ENCODE data around the gene HSPB6.

Gene HSPB6

DNA sequence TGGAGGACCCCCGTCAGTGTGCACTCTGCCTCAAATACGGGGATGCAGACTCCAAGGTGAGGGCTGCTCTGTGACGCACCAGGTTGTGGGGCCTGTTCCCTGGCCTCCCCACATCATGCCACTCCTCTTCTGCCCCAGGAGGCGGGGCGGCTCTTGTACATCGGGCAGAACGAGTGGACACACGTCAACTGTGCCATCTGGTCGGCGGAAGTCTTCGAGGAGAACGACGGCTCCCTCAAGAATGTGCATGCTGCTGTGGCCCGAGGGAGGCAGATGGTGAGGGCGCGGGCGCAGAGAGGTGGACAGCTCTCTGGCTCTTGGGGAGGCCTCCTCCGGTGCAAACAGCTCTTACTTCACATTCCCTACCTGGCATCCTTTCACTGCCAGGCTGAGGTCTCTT lies 27.8 kb downstream of the HSPB6 start:
- H3K9ac ChIP-seq (ENCODE audit: low read length) = no peak overlapping the region

DNA sequence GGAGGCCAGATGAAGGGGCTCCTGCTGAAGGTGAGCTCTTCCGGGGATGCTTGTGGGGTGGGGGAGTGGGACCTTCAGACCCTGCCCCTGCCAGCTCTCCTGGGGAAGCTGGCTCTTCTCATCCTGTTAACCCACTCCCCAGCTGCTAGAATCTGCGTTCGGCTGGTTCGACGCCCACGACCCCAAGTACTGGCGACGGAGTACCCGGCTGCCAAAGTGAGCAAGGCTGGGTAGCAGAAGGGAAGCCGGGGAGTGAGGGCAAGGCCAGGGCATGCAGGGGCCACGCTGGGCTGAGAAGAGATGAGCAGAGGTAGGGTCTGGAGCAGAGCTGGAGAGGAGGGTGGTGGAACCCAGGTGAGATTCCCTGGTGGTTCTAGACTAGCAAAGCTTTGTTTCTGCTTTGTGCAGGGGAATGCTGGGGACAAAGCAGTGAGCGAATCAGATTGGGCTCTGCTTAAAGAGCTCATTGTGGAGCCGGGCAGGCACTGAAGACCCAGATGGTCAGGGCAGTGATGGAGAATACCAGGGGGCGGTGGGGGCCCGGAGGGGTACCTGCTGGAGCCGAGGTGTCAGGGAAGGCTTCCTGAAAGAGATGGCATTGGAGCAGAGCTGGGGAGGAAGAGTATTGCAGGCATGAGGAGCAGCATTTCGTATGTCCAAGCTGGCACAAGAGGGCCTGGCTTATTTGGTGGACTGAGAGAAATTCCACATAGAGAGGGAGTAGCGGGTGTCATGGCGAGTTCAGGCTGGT lies 28.7 kb downstream of the HSPB6 start:
- Histone ChIP-seq H3K4me1 (ENCODE audit: insufficient read depth, low read length, severe bottlenecking) (no peaks in the 10 kb centered on the region), H3K9me3 (ENCODE audit: low read length) (no peaks in the 10 kb centered on the region), H3K27ac (ENCODE audit: low read depth, low read length, poor library complexity, severe bottlenecking) (no peak overlapping the region), H3K79me2 (ENCODE audit: insufficient read depth, low read length) (no peaks in the 10 kb centered on the region), H3F3A (ENCODE audit: insufficient read depth, low read length) (no peaks in the 10 kb centered on the region), H4K20me1 (ENCODE audit: insufficient read depth, low read length) (no peaks in the 10 kb centered on the region), H3K9ac (ENCODE audit: low read length) (no peak overlapping the region), H3K27me3 (ENCODE audit: insufficient read depth, low read length) (no peaks in the 10 kb centered on the region), H3K4me3 (ENCODE audit: low read depth, low read length, poor library complexity, severe bottlenecking) (no peak overlapping the region), H3K4me2 (ENCODE audit: low read length) (no peak overlapping the region), H3K9me2 (ENCODE audit: low read depth, low read length) (no peaks in the 10 kb centered on the region), H2AFZ (ENCODE audit: low read length) (no peak overlapping the region), H3K36me3 (ENCODE audit: insufficient read depth, low read length) (peaks cover 94% of the 10 kb centered on the region)
- no peak for TF ChIP-seq EZH2 (IDR thresholded peaks at IDR 0.05; ENCODE audit: borderline replicate concordance, low read length)
- TF ChIP-seq, protein P1, sequence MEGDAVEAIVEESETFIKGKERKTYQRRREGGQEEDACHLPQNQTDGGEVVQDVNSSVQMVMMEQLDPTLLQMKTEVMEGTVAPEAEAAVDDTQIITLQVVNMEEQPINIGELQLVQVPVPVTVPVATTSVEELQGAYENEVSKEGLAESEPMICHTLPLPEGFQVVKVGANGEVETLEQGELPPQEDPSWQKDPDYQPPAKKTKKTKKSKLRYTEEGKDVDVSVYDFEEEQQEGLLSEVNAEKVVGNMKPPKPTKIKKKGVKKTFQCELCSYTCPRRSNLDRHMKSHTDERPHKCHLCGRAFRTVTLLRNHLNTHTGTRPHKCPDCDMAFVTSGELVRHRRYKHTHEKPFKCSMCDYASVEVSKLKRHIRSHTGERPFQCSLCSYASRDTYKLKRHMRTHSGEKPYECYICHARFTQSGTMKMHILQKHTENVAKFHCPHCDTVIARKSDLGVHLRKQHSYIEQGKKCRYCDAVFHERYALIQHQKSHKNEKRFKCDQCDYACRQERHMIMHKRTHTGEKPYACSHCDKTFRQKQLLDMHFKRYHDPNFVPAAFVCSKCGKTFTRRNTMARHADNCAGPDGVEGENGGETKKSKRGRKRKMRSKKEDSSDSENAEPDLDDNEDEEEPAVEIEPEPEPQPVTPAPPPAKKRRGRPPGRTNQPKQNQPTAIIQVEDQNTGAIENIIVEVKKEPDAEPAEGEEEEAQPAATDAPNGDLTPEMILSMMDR (IDR thresholded peaks at IDR 0.05; ENCODE audit: low read length) = no peak

More for the DNA sequence above, 27.8 kb downstream of the HSPB6 start:
- H3K9me3 ChIP-seq (ENCODE audit: low read length) = no peaks in the 10 kb centered on the region
- no peak overlapping the region for H3K4me2 ChIP-seq (ENCODE audit: low read length)
- H3K36me3 ChIP-seq (ENCODE audit: insufficient read depth, low read length) = peaks cover 93% of the 10 kb centered on the region
- H3K27ac ChIP-seq (ENCODE audit: low read depth, low read length, poor library complexity, severe bottlenecking) = no peak overlapping the region
- no peaks in the 10 kb centered on the region for H4K20me1 ChIP-seq (ENCODE audit: insufficient read depth, low read length)
- no peaks in the 10 kb centered on the region for H3K9me2 ChIP-seq (ENCODE audit: low read depth, low read length)
- no peaks in the 10 kb centered on the region for H3K4me1 ChIP-seq (ENCODE audit: insufficient read depth, low read length, severe bottlenecking)
- H3F3A ChIP-seq (ENCODE audit: insufficient read depth, low read length) = no peaks in the 10 kb centered on the region
- H2AFZ ChIP-seq (ENCODE audit: low read length) = no peak overlapping the region
- H3K27me3 ChIP-seq (ENCODE audit: insufficient read depth, low read length) = no peaks in the 10 kb centered on the region
- H3K79me2 ChIP-seq (ENCODE audit: insufficient read depth, low read length) = no peaks in the 10 kb centered on the region
- no peak for TF ChIP-seq EZH2 (IDR thresholded peaks at IDR 0.05; ENCODE audit: borderline replicate concordance, low read length)
- TF ChIP-seq, protein P1 (IDR thresholded peaks at IDR 0.05; ENCODE audit: low read length) = no peak
- no peak overlapping the region for H3K4me3 ChIP-seq (ENCODE audit: low read depth, low read length, poor library complexity, severe bottlenecking)

DNA sequence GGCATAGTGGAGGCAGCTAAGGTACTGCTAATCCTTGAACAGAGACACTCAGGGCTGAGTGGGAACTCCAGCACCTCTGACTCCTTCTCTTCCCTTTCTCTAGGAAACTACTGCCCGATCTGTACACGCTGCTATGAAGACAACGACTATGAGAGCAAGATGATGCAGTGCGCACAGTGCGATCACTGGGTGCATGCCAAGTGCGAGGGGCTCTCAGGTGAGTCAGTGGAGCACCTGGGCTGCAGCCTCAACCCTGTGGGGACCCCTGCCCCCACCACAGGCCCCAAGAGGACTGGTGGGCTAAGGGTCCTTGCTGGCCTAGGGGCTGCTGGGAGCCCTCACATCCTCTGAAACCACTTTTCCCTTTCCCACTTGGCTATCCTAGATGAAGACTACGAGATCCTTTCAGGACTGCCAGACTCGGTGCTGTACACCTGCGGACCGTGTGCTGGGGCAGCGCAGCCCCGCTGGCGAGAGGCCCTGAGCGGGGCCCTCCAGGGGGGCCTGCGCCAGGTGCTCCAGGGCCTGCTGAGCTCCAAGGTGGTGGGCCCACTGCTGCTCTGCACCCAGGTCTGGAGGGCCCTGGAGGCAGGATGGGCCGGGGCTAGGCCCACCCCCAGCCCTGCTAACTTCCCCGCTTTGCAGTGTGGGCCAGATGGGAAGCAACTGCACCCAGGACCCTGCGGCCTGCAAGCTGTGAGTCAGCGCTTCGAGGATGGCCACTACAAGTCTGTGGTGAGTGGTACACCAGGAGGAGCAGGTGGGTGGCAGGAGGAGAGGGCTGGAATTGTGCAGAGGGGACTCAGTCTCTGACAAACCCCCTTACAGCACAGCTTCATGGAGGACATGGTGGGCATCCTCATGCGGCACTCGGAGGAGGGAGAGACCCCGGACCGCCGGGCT lies 29.5 kb downstream of the HSPB6 start:
- Histone ChIP-seq H3K9ac (ENCODE audit: low read length) (no peak overlapping the region), H3K9me2 (ENCODE audit: low read depth, low read length) (no peaks in the 10 kb centered on the region), H3F3A (ENCODE audit: insufficient read depth, low read length) (no peaks in the 10 kb centered on the region), H3K27me3 (ENCODE audit: insufficient read depth, low read length) (no peaks in the 10 kb centered on the region), H3K4me2 (ENCODE audit: low read length) (no peak overlapping the region), H3K36me3 (ENCODE audit: insufficient read depth, low read length) (peaks cover 96% of the 10 kb centered on the region), H4K20me1 (ENCODE audit: insufficient read depth, low read length) (no peaks in the 10 kb centered on the region), H3K9me3 (ENCODE audit: low read length) (no peaks in the 10 kb centered on the region), H3K4me1 (ENCODE audit: insufficient read depth, low read length, severe bottlenecking) (no peaks in the 10 kb centered on the region), H3K4me3 (ENCODE audit: low read depth, low read length, poor library complexity, severe bottlenecking) (no peak overlapping the region), H3K27ac (ENCODE audit: low read depth, low read length, poor library complexity, severe bottlenecking) (no peak overlapping the region), H3K79me2 (ENCODE audit: insufficient read depth, low read length) (no peaks in the 10 kb centered on the region), H2AFZ (ENCODE audit: low read length) (no peak overlapping the region)
- TF ChIP-seq EZH2 (IDR thresholded peaks at IDR 0.05; ENCODE audit: borderline replicate concordance, low read length) = no peak
- TF ChIP-seq, protein P1 (IDR thresholded peaks at IDR 0.05; ENCODE audit: low read length) = no peak

All from OCI-LY1 (cell line).